NB4 (cell line): ENCODE measurements around the gene SRCAP.
"Not testable (repeated sequence)": the region's sequence is repeated elsewhere in the genome, so short reads cannot be mapped to it uniquely, and the experiment has no call there.

Experiments used
- DNase-seq: peaks from one replicate; pipeline ENCODE4 v3.0.0; 2010; ENCODE audit warnings: low read depth
- H3K4me3 ChIP-seq: one replicate; pipeline ENCODE4 v1.5.1; 2011; ENCODE audit warnings: mild to moderate bottlenecking, low read depth, low read length, moderate library complexity
- CTCF ChIP-seq: IDR thresholded peaks from one replicate; pipeline ENCODE4 v1.5.1; 2012; ENCODE audit warnings: low read depth, low read length
- MAX ChIP-seq: IDR thresholded peaks from 2 replicates; pipeline ENCODE4 v1.6.1; 2011; ENCODE audit warnings: low read depth, low read length
- MYC ChIP-seq: IDR thresholded peaks from 2 replicates; pipeline ENCODE4 v1.6.1; 2011; ENCODE audit warnings: low read depth, low read length
- POLR2A ChIP-seq: IDR thresholded peaks from 2 replicates; pipeline ENCODE4 v1.6.1; 2011; ENCODE audit warnings: mild to moderate bottlenecking; ENCODE audit not compliant: insufficient read length; ENCODE audit errors: extremely low read depth

Gene SRCAP

GRCh38 chr16:30700971-30701370 lies 2.0 kb downstream of the SRCAP start:
- H3K4me3 ChIP-seq, result no peak overlapping the region
- no peak for DNase-seq
- TF ChIP-seq CTCF (no peak), MAX (no peak), POLR2A (no peak), MYC (no peak)

- not testable (repeated sequence) for H3K4me3 ChIP-seq, DNase-seq
Observed at GRCh38 chr16:30703071-30703470, 4.1 kb downstream of the SRCAP start.

- no peak overlapping the region for H3K4me3 ChIP-seq
- no peak for TF ChIP-seq POLR2A
- TF ChIP-seq CTCF, result no peak
- TF ChIP-seq MYC, result no peak
- TF ChIP-seq MAX, result no peak
- DNase-seq, result no peak
Observed at GRCh38 chr16:30703971-30704370, 5.0 kb downstream of the SRCAP start.

- DNase-seq, result no peak
- no peak overlapping the region for H3K4me3 ChIP-seq
- TF ChIP-seq CTCF, result no peak
Observed at GRCh38 chr16:30706046-30706445, 7.1 kb downstream of the SRCAP start.

- no peak overlapping the region for H3K4me3 ChIP-seq
- no peak for DNase-seq
- TF ChIP-seq MYC, result no peak
- TF ChIP-seq CTCF, result no peak
- TF ChIP-seq POLR2A, result no peak
- TF ChIP-seq MAX, result no peak
Observed at GRCh38 chr16:30710971-30711370, 12.0 kb downstream of the SRCAP start.

GRCh38 chr16:30711712-30712111 lies 12.7 kb downstream of the SRCAP start:
- no peak for TF ChIP-seq MYC
- no peak for TF ChIP-seq POLR2A
- no peak for TF ChIP-seq CTCF
- TF ChIP-seq MAX, result no peak
- no peak for DNase-seq
- no peak overlapping the region for H3K4me3 ChIP-seq
